ENCODE measurements around the gene SYNE2. TPM values are rescaled to one million over a fixed set of nuclear protein-coding genes. Genes with fewer than 3 reads are reported as not detected.
A peak's percentile ranks its signal among the peaks of the same experiment; 100 is the strongest.

The SYNE2 gene
- total RNA-seq, 1 donor from 2014 or later = 5.7 TPM

DNA sequence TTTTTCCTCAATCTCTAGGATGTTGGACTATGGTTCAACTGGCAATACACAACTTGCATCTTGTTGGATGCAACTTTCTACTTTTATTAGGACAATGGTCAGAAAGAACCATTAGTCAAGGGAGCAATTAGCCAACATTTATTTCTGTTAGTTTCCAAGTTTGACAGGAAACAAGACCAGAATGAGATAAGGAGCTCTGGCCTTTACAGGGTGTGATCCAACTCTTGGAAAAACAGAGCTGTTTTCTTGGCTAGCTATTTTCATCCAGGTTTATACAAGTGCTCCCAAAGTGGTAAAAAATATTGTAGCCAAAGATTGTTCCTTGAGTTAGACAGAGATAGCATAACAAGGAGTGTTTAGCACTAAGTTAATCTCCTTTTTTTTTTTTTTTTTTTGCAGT lies 3.9 kb upstream of the SYNE2 start:
- H3K9ac ChIP-seq (ENCODE audit: low read length) = no peak overlapping the region
- no peaks in the 10 kb centered on the region for H3K9me3 Mint-ChIP-seq (ENCODE audit: unreplicated experiment)
- no peaks in the 10 kb centered on the region for H3K9me3 ChIP-seq (ENCODE audit: insufficient read depth, low read depth, low read length)
- H3K4me3 Mint-ChIP-seq (ENCODE audit: unreplicated experiment) = no peak overlapping the region
- DNase-seq (ENCODE audit: low read depth) = no peak
- H3K4me1 ChIP-seq (ENCODE audit: insufficient read depth, low read length) = peaks cover 6% of the 10 kb centered on the region
- no peaks in the 10 kb centered on the region for H3K27me3 ChIP-seq (ENCODE audit: insufficient read depth, low read length)
- no peaks in the 10 kb centered on the region for H4K20me1 ChIP-seq (ENCODE audit: insufficient read depth, low read length)
- H3K4me1 Mint-ChIP-seq (ENCODE audit: low read depth, unreplicated experiment) = no peaks in the 10 kb centered on the region
- no peak overlapping the region for H3K4me2 ChIP-seq (ENCODE audit: low read length)
- H3K27ac Mint-ChIP-seq (ENCODE audit: unreplicated experiment) = no peak overlapping the region
- FAIRE-seq = no peak
- no peaks in the 10 kb centered on the region for H3K36me3 ChIP-seq (ENCODE audit: insufficient read depth, low read length)
- H2AFZ ChIP-seq (ENCODE audit: low read depth, low read length) = no peak overlapping the region
- no peak overlapping the region for H3K27ac ChIP-seq (ENCODE audit: low read depth, low read length)
- H3K79me2 ChIP-seq (ENCODE audit: insufficient read depth, low read length) = no peaks in the 10 kb centered on the region
- no peak for TF ChIP-seq EZH2 (IDR thresholded peaks at IDR 0.05; ENCODE audit: insufficient read depth, low read length)
- TF ChIP-seq, protein P1, sequence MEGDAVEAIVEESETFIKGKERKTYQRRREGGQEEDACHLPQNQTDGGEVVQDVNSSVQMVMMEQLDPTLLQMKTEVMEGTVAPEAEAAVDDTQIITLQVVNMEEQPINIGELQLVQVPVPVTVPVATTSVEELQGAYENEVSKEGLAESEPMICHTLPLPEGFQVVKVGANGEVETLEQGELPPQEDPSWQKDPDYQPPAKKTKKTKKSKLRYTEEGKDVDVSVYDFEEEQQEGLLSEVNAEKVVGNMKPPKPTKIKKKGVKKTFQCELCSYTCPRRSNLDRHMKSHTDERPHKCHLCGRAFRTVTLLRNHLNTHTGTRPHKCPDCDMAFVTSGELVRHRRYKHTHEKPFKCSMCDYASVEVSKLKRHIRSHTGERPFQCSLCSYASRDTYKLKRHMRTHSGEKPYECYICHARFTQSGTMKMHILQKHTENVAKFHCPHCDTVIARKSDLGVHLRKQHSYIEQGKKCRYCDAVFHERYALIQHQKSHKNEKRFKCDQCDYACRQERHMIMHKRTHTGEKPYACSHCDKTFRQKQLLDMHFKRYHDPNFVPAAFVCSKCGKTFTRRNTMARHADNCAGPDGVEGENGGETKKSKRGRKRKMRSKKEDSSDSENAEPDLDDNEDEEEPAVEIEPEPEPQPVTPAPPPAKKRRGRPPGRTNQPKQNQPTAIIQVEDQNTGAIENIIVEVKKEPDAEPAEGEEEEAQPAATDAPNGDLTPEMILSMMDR (IDR thresholded peaks at IDR 0.05; ENCODE audit: insufficient read depth, low read depth, low read length) = no peak
- peaks cover 8% of the 10 kb centered on the region for H3K27me3 Mint-ChIP-seq (ENCODE audit: low read depth, unreplicated experiment)
- no peak overlapping the region for H3K4me3 ChIP-seq (ENCODE audit: insufficient read depth, low read depth, low read length)
- H3K36me3 Mint-ChIP-seq (ENCODE audit: low read depth, unreplicated experiment) = no peaks in the 10 kb centered on the region

DNA sequence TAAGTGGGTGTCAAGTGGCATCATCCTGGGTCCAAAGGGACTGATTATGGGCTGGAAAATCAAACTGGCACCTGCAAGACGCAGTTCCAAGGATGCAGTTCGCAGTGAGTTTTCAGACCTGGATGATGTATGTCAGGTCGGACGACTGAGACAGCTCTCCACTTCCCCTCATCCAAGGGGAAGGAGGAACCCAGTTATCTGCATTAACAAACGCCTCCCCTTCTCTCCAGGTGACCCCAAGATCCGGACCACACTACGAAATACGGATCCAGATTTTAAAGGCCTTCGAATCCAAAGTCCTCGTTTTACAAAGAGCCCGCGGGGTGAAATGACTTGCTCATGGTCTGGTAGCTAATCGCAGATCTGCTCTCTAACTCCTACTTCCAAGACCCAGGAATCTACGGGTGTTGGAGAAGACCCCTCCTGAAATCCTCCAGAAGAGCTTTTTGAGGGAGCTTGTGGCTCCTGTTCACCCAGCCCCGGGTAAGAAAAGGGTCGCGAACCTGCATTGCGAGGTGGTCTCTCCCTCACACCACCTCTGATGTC lies 460 bp upstream of the SYNE2 start:
- peak overlapping the region; percentile 80 for H3K9ac ChIP-seq (ENCODE audit: low read length)
- H3K4me1 ChIP-seq (ENCODE audit: insufficient read depth, low read length) = peaks cover 12% of the 10 kb centered on the region
- Mint-ChIP-seq H3K4me3 (ENCODE audit: unreplicated experiment) (peak overlapping the region; percentile 82), H3K27me3 (ENCODE audit: low read depth, unreplicated experiment) (peaks cover 8% of the 10 kb centered on the region), H3K9me3 (ENCODE audit: unreplicated experiment) (no peaks in the 10 kb centered on the region), H3K36me3 (ENCODE audit: low read depth, unreplicated experiment) (no peaks in the 10 kb centered on the region), H3K27ac (ENCODE audit: unreplicated experiment) (no peak overlapping the region), H3K4me1 (ENCODE audit: low read depth, unreplicated experiment) (no peaks in the 10 kb centered on the region)
- H3K27ac ChIP-seq (ENCODE audit: low read depth, low read length) = no peak overlapping the region
- TF ChIP-seq, protein P1 (IDR thresholded peaks at IDR 0.05; ENCODE audit: insufficient read depth, low read depth, low read length) = no peak
- TF ChIP-seq EZH2 (IDR thresholded peaks at IDR 0.05; ENCODE audit: insufficient read depth, low read length) = no peak
- FAIRE-seq = no peak
- peaks cover 10% of the 10 kb centered on the region for H3K79me2 ChIP-seq (ENCODE audit: insufficient read depth, low read length)
- DNase-seq (ENCODE audit: low read depth) = peak; percentile 24
- H4K20me1 ChIP-seq (ENCODE audit: insufficient read depth, low read length) = no peaks in the 10 kb centered on the region
- H3K36me3 ChIP-seq (ENCODE audit: insufficient read depth, low read length) = no peaks in the 10 kb centered on the region
- peak overlapping the region; percentile 96 for H2AFZ ChIP-seq (ENCODE audit: low read depth, low read length)
- H3K27me3 ChIP-seq (ENCODE audit: insufficient read depth, low read length) = no peaks in the 10 kb centered on the region
- peak overlapping the region; percentile 92 for H3K4me2 ChIP-seq (ENCODE audit: low read length)
- H3K9me3 ChIP-seq (ENCODE audit: insufficient read depth, low read depth, low read length) = no peaks in the 10 kb centered on the region
- H3K4me3 ChIP-seq (ENCODE audit: insufficient read depth, low read depth, low read length) = peak overlapping the region; percentile 70

DNA sequence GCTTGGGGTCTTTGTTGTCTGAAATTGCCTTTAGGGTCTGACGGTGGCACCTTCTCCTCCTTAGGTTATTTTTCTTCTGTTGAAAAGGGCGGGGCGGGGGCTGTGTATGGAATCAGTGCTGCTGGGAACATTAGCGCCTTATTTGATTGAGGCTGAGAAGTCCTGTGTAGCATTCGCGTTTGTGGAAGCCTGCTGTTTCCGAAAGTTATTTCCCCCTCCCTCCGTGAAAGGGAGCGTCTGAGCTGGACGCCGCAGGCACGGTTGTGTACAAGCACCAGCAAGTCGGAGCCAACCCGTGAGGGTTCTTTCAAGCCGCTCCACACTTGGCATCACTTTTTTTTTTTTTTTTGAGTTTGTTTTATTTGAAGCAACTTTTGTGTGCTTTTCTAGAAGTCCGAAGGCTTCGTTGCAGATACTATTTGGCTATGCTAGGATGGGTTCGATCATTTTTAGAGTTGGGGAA lies 1.1 kb downstream of the SYNE2 start:
- peaks cover 12% of the 10 kb centered on the region for H3K79me2 ChIP-seq (ENCODE audit: insufficient read depth, low read length)
- Mint-ChIP-seq H3K4me1 (ENCODE audit: low read depth, unreplicated experiment) (no peaks in the 10 kb centered on the region), H3K9me3 (ENCODE audit: unreplicated experiment) (no peaks in the 10 kb centered on the region), H3K4me3 (ENCODE audit: unreplicated experiment) (peak overlapping the region; percentile 91), H3K36me3 (ENCODE audit: low read depth, unreplicated experiment) (no peaks in the 10 kb centered on the region), H3K27ac (ENCODE audit: unreplicated experiment) (no peak overlapping the region), H3K27me3 (ENCODE audit: low read depth, unreplicated experiment) (peaks cover 8% of the 10 kb centered on the region)
- peak overlapping the region; percentile 80 for H3K9ac ChIP-seq (ENCODE audit: low read length)
- peak overlapping the region; percentile 92 for H3K4me2 ChIP-seq (ENCODE audit: low read length)
- no peak for FAIRE-seq
- DNase-seq (ENCODE audit: low read depth) = peak; percentile 38
- peaks cover 12% of the 10 kb centered on the region for H3K4me1 ChIP-seq (ENCODE audit: insufficient read depth, low read length)
- peak overlapping the region; percentile 70 for H3K4me3 ChIP-seq (ENCODE audit: insufficient read depth, low read depth, low read length)
- peak overlapping the region; percentile 45 for H3K27ac ChIP-seq (ENCODE audit: low read depth, low read length)
- peak overlapping the region; percentile 83 for H2AFZ ChIP-seq (ENCODE audit: low read depth, low read length)
- no peak for TF ChIP-seq EZH2 (IDR thresholded peaks at IDR 0.05; ENCODE audit: insufficient read depth, low read length)
- TF ChIP-seq, protein P1 (IDR thresholded peaks at IDR 0.05; ENCODE audit: insufficient read depth, low read depth, low read length) = no peak
- H3K27me3 ChIP-seq (ENCODE audit: insufficient read depth, low read length) = no peaks in the 10 kb centered on the region
- no peaks in the 10 kb centered on the region for H3K9me3 ChIP-seq (ENCODE audit: insufficient read depth, low read depth, low read length)
- H4K20me1 ChIP-seq (ENCODE audit: insufficient read depth, low read length) = no peaks in the 10 kb centered on the region
- no peaks in the 10 kb centered on the region for H3K36me3 ChIP-seq (ENCODE audit: insufficient read depth, low read length)

Measured in astrocyte (in vitro differentiated cells and primary cell).